Measurements from ENCODE around the gene MLLT3.

Gene MLLT3

GRCh38 chr9:20418485-20418884 is 203.8 kb downstream of the MLLT3 start:
- no peak for DNase-seq (ENCODE audit: low read depth in 2 of 2)

- DNase-seq (ENCODE audit: low read depth in 2 of 2), result no peak
Measured at GRCh38 chr9:20417373-20418080, 204.8 kb downstream of the MLLT3 start.

- no peak for DNase-seq (ENCODE audit: low read depth in 2 of 2)
Measured at GRCh38 chr9:20414150-20414549, 208.1 kb downstream of the MLLT3 start.

- DNase-seq (ENCODE audit: low read depth in 2 of 2), result no peak
Measured at GRCh38 chr9:20409321-20410092, 212.8 kb downstream of the MLLT3 start.

GRCh38 chr9:20408513-20408912 is 213.8 kb downstream of the MLLT3 start:
- DNase-seq (ENCODE audit: low read depth in 2 of 2), result no peak

- no peak for DNase-seq (ENCODE audit: low read depth in 2 of 2)
Measured at GRCh38 chr9:20407013-20407412, 215.3 kb downstream of the MLLT3 start.

GRCh38 chr9:20406344-20406743 is 216.0 kb downstream of the MLLT3 start:
- DNase-seq (ENCODE audit: low read depth in 2 of 2), result no peak

GRCh38 chr9:20405616-20406015 is 216.7 kb downstream of the MLLT3 start:
- DNase-seq (ENCODE audit: low read depth in 2 of 2), result no peak

GRCh38 chr9:20405078-20405477 is 217.2 kb downstream of the MLLT3 start:
- DNase-seq (ENCODE audit: low read depth in 2 of 2), result no peak

GRCh38 chr9:20404192-20404813 is 218.0 kb downstream of the MLLT3 start:
- DNase-seq (ENCODE audit: low read depth in 2 of 2), result no peak

GRCh38 chr9:20403346-20403745 is 219.0 kb downstream of the MLLT3 start:
- no peak for DNase-seq (ENCODE audit: low read depth in 2 of 2)

GRCh38 chr9:20402273-20402875 is 219.9 kb downstream of the MLLT3 start:
- DNase-seq (ENCODE audit: low read depth in 2 of 2), result no peak

GRCh38 chr9:20398536-20399338 is 223.6 kb downstream of the MLLT3 start:
- DNase-seq (ENCODE audit: low read depth in 2 of 2), result no peak

- DNase-seq (ENCODE audit: low read depth in 2 of 2), result no peak
Measured at GRCh38 chr9:20397348-20397747, 225.0 kb downstream of the MLLT3 start.

GRCh38 chr9:20396509-20396908 is 225.8 kb downstream of the MLLT3 start:
- DNase-seq (ENCODE audit: low read depth in 2 of 2), result no peak

- no peak for DNase-seq (ENCODE audit: low read depth in 2 of 2)
Measured at GRCh38 chr9:20395651-20396050, 226.6 kb downstream of the MLLT3 start.

GRCh38 chr9:20394969-20395368 is 227.3 kb downstream of the MLLT3 start:
- DNase-seq (ENCODE audit: low read depth in 2 of 2), result no peak

- no peak for DNase-seq (ENCODE audit: low read depth in 2 of 2)
Measured at GRCh38 chr9:20391208-20391607, 231.1 kb downstream of the MLLT3 start.

- no peak for DNase-seq (ENCODE audit: low read depth in 2 of 2)
Measured at GRCh38 chr9:20390400-20390799, 231.9 kb downstream of the MLLT3 start.

- no peak for DNase-seq (ENCODE audit: low read depth in 2 of 2)
Measured at GRCh38 chr9:20387062-20387461, 235.2 kb downstream of the MLLT3 start.

GRCh38 chr9:20384642-20385041 is 237.7 kb downstream of the MLLT3 start:
- DNase-seq (ENCODE audit: low read depth in 2 of 2), result no peak
